Fibroblast of villous mesenchyme (primary cell): ENCODE measurements around the gene GNL1. TPM values are rescaled to one million over a fixed set of nuclear protein-coding genes. Genes with fewer than 3 reads are reported as not detected.

Experiments
- DNase-seq: peaks from one replicate; pipeline ENCODE4 v3.0.0-alpha.2; 2010; ENCODE audit warnings: low read depth
- H3K4me3 ChIP-seq: 2 replicates; pipeline ENCODE4 v1.5.1; 2011; ENCODE audit warnings: low read depth, mild to moderate bottlenecking, low read length
- total RNA-seq: library from RNA; depleted of rRNA; stranded (reverse); fragments of >200 nt; gene quantifications from 2 replicates; pipeline ENCODE4 v1.2.3, GENCODE V29; 2012
- TF ChIP-seq, protein P1 (sequence below): IDR thresholded peaks from 2 replicates; pipeline ENCODE4 v1.5.1; 2012; ENCODE audit warnings: low read depth, mild to moderate bottlenecking, low read length; ENCODE audit not compliant: insufficient read depth

Gene GNL1
- total RNA-seq, 1 donor, result 52.7 TPM

DNA sequence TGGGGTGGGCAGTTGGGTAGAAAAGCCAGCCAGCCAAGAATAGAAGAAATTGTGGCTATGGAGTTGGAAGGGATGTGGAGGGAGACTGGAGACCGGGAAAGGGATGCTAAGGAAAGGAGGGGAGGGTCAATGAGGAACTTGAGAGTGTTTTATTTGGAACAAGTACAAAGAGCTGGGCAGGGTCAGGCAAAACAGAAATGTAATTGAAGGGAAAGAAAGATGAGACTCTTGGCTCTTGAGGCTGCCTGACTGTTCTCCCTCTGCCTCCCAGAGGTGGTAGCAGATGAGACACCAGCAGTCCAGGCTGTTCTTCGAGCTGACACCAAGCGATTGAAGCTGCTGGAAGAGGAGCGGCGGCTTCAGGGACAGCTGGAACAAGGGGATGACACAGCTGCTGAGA lies 27.6 kb upstream of the GNL1 start:
- no peak for DNase-seq
- TF ChIP-seq, protein P1, sequence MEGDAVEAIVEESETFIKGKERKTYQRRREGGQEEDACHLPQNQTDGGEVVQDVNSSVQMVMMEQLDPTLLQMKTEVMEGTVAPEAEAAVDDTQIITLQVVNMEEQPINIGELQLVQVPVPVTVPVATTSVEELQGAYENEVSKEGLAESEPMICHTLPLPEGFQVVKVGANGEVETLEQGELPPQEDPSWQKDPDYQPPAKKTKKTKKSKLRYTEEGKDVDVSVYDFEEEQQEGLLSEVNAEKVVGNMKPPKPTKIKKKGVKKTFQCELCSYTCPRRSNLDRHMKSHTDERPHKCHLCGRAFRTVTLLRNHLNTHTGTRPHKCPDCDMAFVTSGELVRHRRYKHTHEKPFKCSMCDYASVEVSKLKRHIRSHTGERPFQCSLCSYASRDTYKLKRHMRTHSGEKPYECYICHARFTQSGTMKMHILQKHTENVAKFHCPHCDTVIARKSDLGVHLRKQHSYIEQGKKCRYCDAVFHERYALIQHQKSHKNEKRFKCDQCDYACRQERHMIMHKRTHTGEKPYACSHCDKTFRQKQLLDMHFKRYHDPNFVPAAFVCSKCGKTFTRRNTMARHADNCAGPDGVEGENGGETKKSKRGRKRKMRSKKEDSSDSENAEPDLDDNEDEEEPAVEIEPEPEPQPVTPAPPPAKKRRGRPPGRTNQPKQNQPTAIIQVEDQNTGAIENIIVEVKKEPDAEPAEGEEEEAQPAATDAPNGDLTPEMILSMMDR, result no peak
- no peak overlapping the region for H3K4me3 ChIP-seq

DNA sequence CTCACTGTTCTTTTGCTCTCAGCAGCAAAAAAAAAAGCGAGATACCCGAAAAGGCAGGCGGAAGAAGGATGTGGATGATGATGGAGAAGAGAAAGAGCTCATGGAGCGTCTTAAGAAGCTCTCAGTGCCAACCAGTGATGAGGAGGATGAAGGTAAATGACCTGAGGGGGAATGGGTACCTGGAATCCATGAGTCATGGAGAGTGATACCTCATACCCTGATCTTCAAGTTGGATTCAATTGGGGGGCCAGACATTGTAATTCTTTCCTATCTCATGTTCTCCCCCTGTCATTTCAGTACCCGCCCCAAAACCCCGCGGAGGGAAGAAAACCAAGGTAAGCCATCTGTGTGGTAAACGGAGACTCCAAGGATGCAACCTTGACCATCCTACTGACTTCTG lies 21.8 kb upstream of the GNL1 start:
- H3K4me3 ChIP-seq, result no peak overlapping the region
- no peak for DNase-seq
- TF ChIP-seq, protein P1, result no peak

DNA sequence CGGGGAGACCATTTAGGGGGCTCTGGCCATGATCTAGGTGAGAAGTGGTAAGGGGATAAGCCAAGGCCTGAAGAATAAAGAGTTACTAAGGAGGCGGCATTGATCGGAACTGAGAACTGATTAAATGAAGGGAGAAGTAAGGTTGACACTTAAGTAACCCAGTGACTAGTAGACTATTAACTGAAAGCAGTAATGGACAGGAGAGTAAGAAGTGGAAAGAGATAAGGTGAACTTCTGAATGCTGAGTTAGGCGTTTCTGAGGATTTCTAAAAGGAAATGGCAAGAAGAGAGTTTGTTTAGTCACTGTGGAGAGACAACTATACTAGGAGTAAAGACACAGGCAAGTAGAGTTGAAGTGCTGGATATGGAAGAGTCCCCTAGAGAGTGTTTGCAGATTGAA lies 16.8 kb upstream of the GNL1 start:
- H3K4me3 ChIP-seq, result no peak overlapping the region
- DNase-seq, result no peak
- TF ChIP-seq, protein P1, result no peak

DNA sequence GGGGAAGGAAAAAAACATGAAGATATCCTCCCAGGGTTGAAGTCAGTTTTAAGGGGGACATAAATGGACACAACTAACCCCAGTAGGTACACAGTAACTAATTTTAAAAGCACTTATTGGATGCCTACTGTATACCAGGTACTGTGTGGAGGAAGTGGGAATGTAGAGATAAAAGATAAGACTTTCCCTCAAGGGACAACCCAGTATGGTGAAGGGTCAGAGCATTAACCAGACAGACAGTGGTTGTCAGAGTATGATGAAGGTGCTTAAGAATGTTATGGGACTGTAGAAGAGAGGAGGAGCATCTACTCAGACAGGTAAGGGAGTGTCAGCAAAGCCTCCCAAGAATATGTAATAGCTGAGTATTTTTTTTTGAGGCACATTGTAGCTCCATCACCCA lies 15.9 kb upstream of the GNL1 start:
- no peak for DNase-seq
- H3K4me3 ChIP-seq, result peak overlapping the region; percentile 94
- TF ChIP-seq, protein P1, result no peak

DNA sequence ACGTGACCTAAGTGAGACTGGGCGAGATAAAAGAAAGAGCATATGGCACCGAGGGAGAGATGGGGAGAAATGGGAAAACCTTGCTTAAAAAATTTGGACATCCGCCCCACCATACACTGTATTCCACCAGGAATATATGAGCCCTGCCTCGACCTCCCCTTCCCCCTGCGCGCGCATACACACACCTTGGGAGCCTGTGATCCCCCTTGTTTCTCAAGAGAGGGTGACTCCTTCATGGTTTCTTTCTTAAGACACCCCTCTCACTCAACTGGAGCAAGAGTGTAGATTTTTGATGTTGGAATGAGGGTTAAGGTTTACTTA lies 15.4 kb upstream of the GNL1 start:
- no peak for DNase-seq
- peak overlapping the region; percentile 94 for H3K4me3 ChIP-seq
- TF ChIP-seq, protein P1, result no peak

DNA sequence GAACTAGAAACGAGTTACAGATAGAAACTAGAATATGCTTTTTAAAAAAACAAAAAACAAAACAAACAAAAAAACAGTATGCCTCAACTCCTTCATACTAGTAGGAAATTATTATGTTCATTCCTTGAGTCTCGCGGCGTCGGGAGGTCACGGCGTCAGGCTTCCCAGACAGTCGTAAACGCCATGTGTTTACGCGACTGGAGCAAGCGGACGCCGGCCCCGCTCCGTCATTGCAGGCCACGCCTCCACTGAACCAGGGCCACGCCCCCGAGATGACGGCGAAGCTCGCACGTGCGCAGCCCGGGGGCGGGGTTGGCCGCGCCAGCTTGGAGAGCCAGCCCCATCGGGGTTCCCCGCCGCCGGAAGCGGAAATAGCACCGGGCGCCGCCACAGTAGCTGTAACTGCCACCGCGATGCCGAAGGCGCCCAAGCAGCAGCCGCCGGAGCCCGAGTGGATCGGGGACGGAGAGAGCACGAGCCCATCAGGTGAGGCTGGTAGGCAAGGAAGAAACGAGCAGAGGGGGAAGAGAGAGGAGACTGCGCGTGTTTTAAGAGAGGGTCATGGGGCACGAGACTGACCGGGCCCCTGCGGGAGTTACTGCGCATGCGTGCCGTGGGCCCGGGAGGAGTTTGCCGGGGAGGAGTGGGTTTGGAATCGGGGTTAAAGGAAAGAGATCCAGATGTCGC lies 14.9 kb upstream of the GNL1 start, which contains the start of gene ABCF1:
Gene ABCF1, plus strand, starts transcription at position 368 of the 687 bp plus-strand sequence. Its CDS starts 46 bp downstream, at position 414.
- H3K4me3 ChIP-seq, result peak within 1 kb of the TSS; percentile 94
- TF ChIP-seq, protein P1, result no peak
- peak; percentile 98 for DNase-seq

DNA sequence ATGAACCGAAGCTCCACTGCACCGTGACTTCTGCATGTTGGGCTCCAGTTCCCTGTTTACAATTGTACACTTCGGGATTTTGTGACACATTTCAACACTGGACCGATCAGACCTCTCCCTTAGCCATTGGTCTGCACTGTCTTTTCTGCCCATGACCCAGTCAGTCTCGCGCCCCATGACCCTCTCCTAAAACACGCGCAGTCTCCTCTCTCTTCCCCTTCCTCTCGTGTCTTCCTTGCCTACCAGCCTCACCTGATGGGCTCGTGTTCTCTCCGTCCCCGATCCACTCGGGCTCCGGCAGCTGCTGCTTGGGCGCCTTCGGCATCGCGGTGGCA lies 14.4 kb upstream of the GNL1 start:
- DNase-seq, result no peak
- TF ChIP-seq, protein P1, result no peak

More for the DNA sequence above, 14.4 kb upstream of the GNL1 start:
- peak overlapping the region; percentile 94 for H3K4me3 ChIP-seq
